ENCODE data around the gene DLL1.

- TF ChIP-seq CTCF (IDR thresholded peaks at IDR 0.05), result no peak
- no peak for TF ChIP-seq POLR2A (IDR thresholded peaks at IDR 0.05)
Measured at GRCh38 chr6:170256641-170257040, 34.2 kb downstream of the DLL1 start.
